Liver (tissue), 3 donors: ENCODE data around the gene VWA3B.

Source experiments
- NR2F2 ChIP-seq: IDR thresholded peaks from 2 replicates; pipeline ENCODE4 v1.6.1; 2016; ENCODE audit warnings: antibody characterized with exemption
- RXRA ChIP-seq, 2 donors: IDR thresholded peaks; 2 replicates each; pipeline ENCODE4 v1.6.1; 2017 to 2018; ENCODE audit warnings: antibody characterized with exemption in 2 of 2, mild to moderate bottlenecking in 1 of 2
- TAF1 ChIP-seq: conservative IDR thresholded peaks from 2 replicates; pipeline ENCODE4 v1.6.1; 2016; ENCODE audit warnings: antibody characterized with exemption, mild to moderate bottlenecking
- TF ChIP-seq, protein P1 (sequence below): fragments of 150-350 bp; IDR thresholded peaks from 2 replicates; pipeline ENCODE4 v1.5.1; 2017; ENCODE audit warnings: improper control_type of control experiment, low read depth, low read length; ENCODE audit not compliant: missing input control
- donor health status: healthy.
- donor health status: healthy.

GRCh38 chr2:98277162-98277859, 190.3 kb downstream of the VWA3B start:
- TF ChIP-seq TAF1 (no peak), NR2F2 (no peak), RXRA (IDR thresholded peaks at IDR 0.05) (no peak)
- TF ChIP-seq, protein P1, sequence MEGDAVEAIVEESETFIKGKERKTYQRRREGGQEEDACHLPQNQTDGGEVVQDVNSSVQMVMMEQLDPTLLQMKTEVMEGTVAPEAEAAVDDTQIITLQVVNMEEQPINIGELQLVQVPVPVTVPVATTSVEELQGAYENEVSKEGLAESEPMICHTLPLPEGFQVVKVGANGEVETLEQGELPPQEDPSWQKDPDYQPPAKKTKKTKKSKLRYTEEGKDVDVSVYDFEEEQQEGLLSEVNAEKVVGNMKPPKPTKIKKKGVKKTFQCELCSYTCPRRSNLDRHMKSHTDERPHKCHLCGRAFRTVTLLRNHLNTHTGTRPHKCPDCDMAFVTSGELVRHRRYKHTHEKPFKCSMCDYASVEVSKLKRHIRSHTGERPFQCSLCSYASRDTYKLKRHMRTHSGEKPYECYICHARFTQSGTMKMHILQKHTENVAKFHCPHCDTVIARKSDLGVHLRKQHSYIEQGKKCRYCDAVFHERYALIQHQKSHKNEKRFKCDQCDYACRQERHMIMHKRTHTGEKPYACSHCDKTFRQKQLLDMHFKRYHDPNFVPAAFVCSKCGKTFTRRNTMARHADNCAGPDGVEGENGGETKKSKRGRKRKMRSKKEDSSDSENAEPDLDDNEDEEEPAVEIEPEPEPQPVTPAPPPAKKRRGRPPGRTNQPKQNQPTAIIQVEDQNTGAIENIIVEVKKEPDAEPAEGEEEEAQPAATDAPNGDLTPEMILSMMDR = no peak
